NCI-H146 treated with DMSO at 0.1 percent for 48 hours (cell line): ENCODE results near the gene SPOCD1.
A peak's percentile ranks its signal among the peaks of the same experiment; 100 is the strongest.

Experiments used
- DNase-seq: peaks from one replicate; lab custom pipeline; 2025; ENCODE audit not compliant: unreplicated experiment; lab: John Stamatoyannopoulos, UW

Gene SPOCD1

DNA sequence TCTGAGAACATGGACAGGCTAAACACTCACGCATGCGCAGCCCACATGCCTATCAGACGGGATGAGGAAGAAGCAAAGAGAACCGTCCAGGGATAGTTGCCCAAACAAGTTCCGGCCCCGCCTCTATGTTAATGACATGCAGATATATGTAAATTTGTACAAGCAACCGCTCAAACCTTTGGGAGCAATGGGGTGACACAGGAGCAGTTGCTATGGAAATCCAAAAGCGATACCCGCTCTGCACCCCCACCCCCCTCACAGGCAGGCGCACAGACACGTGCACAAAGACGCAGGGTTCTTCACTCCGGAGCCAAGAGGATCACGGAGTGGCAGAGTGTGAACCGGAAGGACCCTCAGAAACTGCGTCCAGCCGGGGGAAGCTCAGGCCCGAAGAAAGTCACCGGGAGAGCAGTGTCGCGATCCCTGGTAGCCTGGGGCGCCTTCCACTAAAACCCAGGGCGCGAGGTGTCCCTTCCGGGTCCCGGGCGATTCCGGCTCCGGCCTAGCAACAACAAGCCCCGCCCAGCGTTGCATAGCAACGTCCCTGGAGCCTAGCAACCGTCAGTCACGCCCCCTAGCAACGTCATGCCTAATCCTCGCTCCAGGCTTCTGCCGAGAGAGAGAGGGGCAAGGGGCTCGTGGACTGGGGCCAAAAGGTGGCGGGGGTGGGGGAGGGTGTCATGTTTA, 27.5 kb downstream of the SPOCD1 start:
- no peak for DNase-seq

DNA sequence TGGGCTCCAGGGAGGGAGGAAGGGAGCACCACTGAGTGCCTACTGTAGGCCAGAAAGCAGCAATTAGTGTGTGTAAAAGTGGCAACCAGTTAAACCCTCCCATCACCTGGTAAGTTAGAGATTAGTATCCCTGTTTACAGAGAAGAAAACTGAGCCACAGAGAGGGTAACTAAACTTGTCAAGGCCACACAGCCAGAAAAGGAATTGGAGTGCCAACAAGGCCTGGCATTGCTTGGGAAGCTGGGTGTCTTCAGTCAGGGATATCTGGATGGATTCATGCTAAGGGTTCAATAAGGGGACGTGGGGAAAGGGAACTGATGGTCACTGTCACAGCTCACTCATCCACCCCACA, 28.1 kb downstream of the SPOCD1 start:
- no peak for DNase-seq

DNA sequence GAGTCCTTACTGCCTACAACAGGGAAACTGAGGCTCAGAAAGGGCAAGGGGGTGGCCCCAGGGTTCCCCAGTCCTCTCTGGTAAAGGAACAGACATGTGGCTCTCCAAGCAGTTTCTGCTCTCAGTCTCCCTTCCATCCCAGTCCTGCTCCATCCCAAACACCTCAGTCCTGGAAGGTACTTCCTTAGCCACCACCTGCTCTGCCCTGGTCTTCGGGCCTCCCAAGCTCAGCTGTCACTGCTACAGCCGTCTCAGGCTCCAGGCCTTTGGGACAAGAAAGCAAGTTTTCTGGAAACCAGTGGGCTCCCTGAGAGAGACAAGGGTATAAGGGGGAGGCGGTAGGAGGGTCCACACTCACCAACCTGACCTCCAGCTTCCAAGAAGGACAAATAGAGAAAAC, 28.6 kb downstream of the SPOCD1 start:
- DNase-seq, result no peak

DNA sequence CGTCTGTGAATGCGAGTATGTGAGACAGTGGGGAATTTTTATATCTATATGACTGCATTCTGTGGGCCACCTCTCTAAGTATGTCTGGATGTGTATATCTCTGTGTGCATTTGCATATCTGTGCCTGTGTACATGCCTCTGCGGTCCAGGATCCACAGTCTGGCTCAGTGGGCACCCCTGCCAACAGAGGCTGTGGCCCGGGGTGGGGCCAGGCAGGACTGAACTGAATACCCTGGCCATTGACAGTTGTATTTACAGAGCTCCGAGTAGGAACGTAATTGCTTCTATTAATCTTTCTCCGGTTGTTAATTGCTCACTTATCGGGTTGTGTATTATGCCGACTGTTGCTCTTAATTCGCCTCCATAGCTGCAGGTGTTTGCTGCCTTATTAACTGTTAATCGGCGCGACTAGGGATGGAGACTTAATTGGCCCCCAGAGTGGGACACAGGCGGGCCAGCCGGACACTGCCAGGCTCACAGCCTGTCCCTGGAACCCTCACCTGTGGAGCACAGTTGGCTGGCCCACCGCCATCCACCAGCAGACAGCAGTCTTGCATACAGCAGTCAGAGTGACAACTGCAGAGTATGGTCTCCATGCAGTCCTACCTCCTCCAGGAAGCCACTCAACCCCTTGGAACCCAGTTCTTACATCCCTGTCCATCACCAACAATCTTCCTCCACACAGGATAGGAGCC, 29.3 kb downstream of the SPOCD1 start:
- peak; percentile 91 for DNase-seq

DNA sequence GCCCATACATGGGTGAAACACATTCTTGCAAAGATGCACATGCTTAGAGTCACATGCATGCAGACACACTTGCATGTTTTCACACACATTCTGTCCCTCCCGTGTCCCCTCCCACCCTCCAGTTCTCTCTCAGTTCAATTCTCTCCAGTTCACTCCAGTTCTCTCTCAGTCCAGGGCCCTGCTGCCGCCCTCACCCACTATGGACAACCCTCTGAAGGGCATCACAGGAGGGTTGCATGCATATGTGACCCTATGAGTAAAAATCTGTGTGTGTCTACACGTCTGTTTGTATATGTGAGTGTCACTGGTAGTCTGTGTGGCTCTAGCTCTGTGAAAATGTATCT, 29.9 kb downstream of the SPOCD1 start:
- DNase-seq, result no peak

DNA sequence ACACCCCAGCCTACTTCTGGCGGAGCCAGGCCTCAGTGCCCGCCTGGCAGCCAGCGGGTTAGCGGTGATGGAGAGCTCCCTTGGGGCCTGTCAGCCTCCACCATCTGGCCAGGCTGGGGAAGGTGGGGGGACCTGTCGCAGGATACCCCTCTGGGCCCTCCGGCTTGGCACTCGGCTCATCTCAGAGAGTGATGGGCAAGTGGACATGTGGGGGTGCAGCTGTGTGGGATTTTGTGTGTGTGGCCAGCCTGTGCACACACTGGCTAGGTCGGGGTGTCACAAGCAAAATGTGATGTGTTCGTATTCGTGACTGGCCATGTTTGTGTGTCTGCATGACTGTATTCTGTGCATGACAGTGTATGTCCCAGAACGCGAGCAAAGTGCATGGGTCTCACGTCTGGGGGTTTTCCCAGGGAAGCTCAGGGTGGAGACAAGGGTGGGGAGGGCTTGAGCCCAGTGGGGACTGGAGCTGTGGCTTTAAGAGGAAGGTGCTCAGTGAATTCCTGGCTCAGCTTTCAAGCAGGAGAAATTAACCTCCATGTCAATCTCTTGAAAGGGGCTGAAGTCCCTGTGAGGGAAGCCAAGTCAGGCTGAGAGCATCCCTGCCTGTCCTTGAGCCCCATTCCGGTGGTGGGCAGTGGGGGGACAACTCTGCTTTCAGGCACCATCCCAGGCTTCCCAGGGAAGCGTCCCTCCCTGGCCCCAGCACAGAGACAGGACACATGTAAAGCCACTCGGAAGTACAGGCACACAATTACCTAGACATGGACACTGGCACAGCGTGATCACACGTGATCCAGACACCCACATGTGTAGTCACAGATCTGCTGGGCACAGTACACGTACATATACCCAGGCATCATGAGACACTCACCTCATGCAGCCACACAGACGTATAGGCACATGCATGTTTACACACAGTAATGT, 30.5 kb downstream of the SPOCD1 start:
- no peak for DNase-seq

DNA sequence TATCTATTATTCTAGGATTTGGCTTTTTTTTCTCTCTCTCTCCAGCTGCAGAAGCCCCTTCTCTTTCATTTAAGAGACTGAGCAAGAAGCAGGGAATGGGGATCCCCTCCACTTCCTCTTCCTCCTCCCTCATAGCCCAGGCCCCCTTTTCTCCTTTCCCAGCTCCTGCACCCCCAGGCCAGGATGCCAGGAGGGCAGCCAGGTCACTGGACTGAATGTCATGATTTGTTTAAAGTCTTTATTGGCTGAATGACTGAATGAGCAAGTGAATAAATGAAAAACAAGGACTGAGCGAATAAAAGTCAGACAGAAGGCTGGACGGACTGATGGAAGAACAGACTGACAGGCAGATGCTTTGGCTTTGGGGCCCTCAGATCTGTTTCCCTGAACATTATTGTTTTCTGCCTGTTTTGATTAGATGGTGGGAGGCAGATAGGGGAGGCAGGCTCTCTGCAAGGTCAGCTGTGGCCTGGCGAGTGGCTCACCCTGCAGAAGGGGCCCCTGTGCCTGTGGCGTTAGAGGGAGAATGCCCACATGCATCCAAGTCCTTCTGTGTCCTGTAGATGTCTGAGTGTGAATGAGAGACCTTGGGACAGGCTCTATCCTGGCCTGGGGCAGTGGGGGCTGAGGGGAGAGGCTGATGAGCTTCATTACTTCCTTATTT, 31.3 kb downstream of the SPOCD1 start:
- no peak for DNase-seq

DNA sequence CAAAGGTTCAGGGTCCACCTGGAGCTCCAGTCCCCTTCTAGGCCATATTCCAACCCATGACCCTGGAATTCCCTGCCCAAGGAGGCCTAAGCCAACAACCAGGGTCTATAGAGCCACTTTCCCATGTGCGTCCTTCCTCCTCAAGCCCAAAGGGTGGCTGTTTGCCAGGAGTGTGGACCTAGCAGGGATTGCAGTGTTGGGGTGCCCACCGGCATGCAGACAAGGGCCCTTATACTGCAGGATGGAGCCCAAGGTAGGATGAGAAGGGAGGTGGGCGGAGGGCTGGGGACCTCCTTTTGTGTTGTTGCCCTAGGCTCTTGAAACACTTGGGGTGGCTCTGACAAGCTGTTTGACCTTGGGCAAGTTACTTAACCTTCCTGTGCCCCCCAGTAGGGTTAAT, 32.0 kb downstream of the SPOCD1 start:
- no peak for DNase-seq

DNA sequence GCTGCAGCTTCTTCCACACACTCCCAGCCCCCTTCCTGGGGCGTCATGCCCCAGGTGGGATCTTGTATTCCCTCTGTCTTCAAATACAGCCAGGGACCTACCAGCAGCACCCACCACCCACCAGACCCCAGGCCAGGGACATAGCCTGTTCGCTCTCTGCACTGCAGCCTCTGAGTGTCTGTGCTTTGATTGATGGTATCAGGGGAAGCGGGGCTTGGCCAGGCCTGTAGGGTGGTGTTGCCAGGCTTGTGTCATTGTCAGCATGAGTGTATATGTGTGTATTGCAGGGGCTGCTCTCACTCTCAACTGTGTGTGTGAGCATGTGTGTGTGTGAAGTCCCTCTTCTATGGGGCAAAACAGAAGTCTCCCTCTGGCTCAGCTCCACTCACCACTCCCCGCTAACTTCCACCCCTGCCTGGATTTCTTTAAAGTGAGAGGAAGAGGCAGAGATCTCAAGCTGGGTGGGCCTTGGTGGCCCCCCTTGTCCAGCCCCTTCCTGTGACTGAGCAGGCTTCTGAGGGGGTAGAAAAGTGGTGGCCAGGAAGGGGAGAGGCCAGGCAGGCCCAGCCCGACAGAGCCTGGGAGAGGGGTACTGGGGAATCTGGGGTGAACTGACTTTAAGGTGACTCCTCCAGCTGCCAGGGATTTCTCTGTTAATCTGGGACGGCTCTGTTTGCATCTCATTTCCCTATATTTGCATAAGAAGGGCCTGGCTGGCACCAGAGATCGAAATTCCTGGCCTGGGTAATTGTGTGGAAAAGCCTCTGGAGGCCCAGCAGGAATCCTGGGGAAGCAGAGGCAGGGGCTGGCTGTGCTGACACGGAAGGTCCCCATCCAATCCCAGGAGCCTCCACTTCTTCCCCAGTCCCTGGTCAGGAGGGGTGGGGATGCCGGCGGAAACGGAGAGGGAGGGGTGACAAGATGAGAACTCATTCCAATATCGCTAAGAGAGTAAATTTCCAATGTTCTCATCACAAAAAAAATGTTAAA, 33.1 kb downstream of the SPOCD1 start:
- DNase-seq, result no peak

DNA sequence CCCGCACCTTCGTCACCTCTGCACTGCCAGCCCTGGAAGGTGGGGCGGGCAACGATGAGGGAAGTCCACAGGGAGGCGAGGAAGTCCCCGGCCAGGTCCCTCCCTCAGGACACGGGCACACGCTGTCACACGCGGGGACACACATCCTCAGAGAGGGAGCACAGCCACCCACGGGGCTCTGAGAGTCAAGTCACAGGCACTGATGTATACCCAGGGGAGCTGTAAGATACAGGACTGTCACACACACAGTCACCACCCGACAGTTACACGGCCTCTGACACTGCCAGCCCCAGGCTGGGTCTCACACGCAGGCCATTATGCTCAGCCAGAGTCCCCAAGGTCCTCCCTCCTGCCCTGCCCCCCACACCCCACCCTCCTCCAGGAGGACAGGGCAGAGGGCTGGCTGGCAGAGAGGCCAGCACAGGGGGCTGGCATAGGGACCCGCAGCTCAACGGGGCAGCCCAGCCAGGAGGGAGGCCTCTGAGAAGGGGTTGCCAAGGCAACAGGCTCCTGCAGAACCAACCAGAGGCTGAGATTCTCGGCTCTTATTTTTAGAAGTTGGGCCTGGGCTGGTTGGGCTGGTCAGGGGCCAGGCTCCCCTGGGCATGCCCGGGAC, 34.0 kb downstream of the SPOCD1 start:
- DNase-seq, result no peak

DNA sequence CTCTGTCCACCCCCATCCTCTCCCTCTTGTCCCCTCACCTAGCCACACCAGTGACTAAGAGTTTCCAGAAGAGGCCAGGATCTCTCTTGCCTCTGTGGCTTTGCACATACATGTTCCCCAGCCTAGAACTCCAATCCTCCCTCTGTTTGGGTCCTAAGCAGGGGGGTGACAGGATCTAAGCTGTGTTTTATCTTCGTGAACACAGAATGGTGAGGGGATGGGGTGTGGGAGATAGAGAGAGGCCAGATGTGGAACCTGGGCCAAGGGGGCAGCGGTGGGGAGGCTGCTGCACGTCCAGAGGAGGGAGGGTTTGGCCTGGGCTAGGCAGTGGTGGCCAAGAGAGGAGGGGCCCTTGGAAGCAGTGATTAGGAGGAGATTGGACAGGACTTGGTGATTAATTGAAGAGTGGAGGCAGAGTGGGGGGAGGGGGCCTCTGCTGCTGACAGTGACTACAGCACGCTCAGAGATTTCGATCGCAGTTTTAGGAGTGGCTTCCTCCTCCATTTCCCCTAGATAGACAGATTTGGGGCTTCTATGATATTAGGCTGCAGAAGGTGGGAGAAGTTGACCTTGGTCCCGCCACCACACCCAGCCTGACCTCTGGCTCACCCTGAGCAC, 34.6 kb downstream of the SPOCD1 start:
- DNase-seq, result no peak

DNA sequence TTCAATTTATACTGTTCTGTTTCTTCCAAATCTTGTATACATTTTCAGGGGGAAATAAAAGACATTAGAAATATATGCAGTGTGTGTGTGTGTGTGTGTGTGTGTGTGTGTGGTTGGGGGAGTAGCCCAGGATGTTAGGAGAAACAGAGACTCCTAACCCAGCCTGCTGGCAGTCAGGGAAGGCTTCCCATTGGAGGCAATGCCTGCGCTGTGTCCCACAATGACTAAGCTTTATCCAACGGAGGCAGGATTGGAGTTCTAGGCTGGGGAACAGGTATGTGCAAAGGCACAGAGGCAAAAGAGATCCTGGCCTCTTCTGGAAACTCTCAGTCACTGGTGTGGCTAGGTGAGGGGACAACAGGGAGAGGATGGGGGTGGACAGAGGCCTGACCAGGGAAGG, 35.2 kb downstream of the SPOCD1 start:
- DNase-seq, result no peak

DNA sequence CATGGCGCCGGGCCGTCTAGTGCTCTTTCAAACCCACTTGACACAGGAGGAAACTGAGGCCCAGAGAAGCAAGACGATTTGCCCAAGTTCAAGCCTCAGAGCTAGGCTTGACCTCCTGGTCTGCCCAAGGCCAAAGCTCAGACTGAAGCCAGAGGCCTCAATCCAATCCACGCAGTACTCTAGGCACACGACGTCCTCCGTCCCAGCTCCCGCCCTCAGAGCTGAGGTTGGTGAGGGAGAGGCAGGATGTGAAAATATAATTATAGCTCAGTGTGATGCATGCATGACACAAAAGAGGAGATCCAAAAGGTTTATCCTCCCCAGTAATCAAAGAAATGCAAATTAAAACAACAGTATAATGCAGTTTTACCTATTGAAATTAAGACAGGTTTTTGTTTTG, 36.1 kb downstream of the SPOCD1 start:
- DNase-seq, result no peak

DNA sequence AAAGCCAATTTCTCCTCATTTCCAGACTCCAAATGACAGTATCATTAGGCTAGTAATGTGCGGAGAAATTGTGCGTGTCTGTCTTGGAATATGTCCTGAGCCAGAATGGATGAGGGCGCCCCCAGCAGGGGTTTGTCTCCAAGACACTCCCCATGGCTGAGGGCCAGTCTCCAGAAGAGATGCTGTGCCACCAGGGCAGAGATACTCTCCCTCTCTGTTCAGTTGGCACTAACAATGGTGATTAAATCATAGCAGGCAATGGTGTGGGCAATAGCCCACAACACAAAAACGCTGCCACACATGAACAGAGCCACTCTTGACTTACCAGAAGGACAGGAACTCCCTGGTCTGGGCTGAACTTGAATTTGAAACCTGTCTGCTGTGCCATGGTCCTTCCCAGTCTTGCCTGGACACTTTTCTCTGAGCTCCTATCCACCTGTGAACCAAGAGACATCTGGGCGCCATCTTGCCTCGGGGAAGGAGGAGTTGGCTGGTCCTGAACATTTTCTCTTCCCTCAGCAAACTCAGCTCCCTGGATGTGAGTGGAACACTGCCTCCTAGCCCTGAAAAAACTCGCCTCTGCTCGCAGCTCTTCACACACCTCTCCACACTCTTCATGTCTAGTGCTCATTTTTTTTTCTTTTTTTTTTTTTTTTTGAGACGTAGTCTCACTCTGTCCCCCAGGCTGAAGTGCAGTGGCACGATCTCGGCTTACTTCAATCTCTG, 36.9 kb downstream of the SPOCD1 start:
- no peak for DNase-seq

DNA sequence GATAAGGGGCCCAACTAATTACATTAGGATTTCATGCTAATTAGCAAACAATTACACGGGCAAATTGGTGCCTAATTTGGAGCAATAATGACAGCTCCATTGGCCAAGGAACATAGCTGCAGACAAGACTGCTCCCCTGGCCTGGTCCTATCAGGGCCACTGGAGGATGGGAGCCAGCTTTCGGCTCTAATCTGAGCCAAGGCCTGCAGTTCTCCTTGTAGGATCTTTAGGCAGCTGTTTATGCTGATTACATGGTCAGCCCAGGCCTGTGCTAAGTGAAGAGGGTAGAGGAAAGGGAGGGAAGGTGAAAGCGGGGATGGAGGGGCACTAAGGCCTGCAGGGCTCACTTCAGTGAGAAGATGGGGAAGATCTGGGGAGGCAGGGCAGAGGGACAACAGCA, 39.3 kb downstream of the SPOCD1 start:
- DNase-seq, result no peak

DNA sequence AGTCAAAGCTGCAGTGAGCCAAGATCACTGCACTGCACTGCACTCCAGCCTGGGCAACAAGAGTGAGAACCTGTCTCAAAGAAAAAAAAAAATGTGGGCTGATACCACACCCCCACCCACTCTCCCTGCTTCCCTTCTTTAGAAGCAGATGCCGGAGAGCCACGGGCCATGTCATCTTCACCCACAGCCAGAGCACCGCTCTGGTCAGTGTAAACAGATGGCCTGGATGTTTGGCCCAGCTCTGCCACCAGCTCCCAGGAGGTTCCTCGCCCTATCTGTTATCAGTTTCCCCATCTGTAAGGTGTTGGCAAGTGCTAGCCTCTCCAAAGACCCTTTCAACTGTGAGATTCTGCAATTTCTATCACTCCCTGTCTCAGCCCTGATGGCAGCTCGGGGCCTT, 39.8 kb downstream of the SPOCD1 start:
- no peak for DNase-seq

DNA sequence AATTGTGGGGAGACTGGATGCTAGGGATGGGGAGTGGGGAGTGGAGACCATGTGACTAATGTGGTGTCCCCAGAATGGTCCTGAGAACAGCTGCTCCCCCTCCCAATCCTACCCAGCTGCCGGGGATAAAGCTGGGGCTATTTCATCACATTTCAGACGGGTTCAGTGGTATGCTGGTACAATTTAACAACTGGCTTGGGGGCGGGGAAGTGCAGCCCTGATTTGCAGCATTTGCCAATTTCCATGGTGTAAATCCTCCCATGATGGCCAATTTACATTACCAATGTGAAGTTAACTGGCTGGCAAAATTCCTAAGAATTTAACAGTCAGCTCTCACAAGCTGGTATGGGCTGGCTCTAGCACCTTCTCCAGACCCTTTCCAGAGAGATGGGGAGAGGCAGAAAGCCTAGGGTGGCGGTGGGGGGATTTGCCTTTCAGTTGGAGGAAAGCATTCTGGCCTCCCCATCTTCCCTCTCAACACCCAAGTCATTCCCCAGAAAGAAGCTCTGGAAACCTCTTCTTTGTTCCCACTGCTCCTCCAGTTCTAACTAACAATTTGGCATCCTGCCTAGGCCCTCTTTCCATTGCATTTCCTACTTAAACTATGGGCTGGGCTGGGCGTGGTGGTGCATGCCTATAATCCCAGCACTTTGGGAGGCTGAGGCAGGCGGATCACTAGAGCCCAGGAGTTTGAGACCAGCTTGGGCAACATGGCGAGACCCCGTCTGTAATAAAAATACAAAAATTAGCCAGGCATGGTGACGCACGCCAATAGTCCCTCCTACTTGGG, 40.4 kb downstream of the SPOCD1 start:
- no peak for DNase-seq

DNA sequence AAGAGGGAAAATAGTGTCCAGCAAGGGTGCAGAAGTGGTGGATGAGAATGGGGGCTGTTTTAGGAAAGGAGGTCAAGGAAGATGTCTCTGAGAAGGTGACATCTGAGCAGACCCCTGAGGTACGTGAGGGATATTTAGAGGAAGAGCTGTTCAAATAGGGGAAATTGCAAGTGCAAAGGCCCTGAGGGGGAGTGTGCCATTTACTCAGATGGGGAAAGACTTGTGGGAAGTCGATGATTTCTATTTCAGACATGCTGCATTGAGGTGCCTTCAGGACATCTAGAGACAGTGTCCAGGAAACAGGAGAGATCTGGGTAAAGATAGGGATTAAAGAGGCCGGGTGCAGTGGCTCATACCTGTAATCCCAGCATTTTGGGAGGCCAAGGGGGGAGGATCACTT, 41.3 kb downstream of the SPOCD1 start:
- DNase-seq, result no peak
